HG03095 (cell line): ENCODE data around the gene TCF23.
"Not testable (repeated sequence)": the region's sequence is repeated elsewhere in the genome, so short reads cannot be mapped to it uniquely, and the experiment has no call there.

Experiments used
- ATAC-seq: cut with Tn5 transposase; IDR thresholded peaks from one replicate; pipeline ENCODE4 v1.9.1; 2021; ENCODE audit warnings: moderate library complexity; ENCODE audit not compliant: unreplicated experiment

The TCF23 gene

DNA sequence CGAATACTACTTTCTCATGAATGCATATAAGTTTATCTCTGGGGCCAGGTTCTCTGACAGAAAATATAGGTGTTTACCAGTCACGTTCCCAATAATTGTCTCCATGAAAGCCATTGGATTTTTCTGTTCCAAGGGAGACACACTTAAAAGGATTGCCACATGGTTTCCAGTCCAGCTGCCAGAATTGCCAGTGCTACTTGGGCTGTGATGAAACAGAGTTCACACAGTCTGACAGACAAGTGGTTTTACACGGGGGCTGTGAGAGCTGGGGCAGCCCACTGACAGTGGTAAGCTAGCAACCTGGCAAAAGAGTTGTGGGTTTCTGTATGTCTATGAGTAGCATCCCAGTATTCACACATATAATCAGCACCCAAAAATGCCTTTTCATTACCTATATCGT is 35.3 kb downstream of the TCF23 start:
- no peak for ATAC-seq

- no peak for ATAC-seq
Observed at GRCh38 chr2:27185331-27186026, 36.7 kb downstream of the TCF23 start.

DNA sequence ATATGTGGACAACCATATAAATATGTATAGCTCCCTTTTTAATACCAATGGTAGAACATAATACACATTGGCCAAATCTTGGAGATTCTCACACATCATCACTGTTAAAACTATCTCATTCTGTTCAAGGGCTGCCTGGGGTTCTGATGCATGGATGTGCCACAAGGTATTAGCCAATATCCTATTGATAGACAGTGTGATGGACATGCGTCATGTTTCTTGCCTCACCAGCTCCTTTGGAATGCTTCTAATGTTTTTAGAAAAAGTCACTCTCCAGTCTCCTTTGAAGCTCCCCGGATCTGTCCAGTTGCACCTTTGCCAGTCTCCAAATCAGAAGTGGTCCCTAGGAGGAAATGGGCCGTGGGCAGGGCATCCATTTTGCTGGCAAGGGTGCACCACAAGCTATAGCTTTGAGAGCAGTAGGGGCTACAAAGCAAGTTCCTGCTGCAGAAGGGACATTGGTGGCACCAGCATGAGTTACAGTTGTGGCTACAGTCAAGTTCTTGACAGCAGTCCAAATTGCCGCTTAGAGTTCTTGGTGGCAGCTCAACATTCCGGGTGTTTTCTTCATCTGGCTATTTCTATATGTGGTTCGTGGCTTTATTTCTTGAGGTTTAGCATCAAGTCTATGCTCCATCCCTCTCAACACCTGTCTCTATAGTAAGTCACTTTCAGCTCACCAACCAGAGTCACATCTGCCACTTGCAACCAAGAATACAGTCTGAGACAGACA is 38.0 kb downstream of the TCF23 start:
- no peak for ATAC-seq

DNA sequence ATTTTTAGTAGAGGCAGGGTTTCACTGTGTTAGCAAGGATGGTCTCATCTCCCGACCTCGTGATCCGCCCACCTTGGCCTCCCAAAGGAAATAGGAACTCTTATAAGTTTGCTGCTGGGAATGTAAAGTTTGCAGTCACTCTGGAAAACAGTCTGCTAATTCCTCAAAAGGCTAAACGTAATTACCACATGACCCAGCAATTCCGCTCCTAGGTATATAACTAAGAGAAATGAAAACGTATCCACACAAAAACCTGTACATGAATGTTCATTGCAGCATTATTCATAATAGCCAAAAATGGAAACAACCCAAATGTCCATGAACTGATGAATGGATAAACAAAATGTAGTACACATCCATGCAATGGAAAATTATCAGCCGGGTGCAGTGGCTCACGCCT is 41.2 kb downstream of the TCF23 start:
- no peak for ATAC-seq

- no peak for ATAC-seq
Observed at GRCh38 chr2:27191070-27191829, 42.4 kb downstream of the TCF23 start.

DNA sequence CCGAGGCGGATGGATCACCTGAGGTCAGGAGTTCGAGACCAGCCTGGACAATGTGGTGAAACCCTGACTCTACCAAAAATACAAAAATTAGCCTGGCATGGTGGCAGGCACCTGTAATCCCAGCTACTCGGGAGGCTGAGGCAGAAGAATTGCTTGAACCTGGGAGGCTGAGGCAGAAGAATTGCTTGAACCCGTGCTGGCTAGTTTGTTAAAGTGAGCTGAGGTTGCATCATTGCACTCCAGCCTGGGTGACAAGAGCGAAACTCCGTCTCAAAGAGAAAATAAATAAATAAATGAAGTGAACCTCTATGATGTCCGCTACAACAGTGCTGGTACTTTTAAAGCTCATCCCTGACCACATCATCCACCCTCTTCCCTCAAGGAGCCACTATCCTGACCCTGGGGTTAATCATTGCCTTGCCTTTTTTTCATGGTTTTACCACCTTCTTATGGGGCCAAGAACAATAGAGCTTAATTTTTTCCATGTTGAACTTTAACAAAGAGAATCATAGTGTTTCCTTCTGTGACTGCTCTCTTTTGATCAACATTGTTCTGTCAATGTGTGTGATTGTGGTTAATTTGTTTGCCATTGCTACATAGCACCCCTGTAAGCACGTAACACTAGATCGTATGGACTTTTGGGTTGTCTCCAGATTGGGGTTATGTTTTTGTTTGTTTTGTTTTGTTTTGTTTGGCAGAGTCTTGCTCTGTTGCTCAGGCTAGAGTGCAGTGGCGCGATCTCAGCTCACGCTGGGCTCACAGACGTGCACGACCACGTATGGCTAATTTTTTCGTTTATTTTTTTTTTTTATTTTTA is 45.9 kb downstream of the TCF23 start:
- no peak for ATAC-seq

DNA sequence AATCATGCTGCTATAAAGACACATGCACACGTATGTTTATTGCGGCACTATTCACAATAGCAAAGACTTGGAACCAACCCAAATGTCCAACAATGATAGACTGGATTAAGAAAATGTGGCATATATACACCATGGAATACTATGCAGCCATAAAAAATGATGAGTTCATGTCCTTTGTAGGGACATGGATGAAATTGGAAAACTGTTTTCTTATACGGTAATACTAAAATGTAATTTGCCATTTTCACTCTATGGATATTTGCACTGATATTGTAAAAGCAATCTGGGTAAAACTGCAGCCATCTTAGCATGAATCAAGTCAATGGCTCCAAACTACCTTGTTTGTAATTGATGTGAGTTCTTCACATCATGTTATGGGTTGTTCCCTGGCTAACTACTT is 47.0 kb downstream of the TCF23 start:
- ATAC-seq, result not testable (repeated sequence)

GRCh38 chr2:27198068-27198467 is 49.3 kb downstream of the TCF23 start:
- not testable (repeated sequence) for ATAC-seq

GRCh38 chr2:27198627-27199026 is 49.8 kb downstream of the TCF23 start:
- no peak for ATAC-seq

DNA sequence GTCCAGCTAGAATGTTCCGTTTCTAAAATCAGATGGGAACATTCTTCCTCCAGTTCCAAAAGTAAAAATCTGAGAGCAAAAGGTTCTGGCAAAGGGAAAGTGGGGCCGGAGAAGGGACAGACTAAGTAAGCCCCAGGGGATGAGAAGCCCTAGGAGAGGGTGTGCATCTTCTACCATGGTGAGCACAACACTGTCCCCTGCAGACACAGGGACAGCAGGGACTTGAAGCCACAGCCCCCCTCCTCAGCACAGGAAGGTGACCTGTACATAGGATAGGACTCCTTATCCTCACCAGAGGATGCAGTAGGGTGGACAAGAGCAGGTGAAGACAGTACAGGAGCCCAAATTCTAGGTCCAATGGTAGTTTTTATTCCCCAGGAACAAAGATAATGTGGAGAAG is 50.4 kb downstream of the TCF23 start:
- ATAC-seq, result no peak

DNA sequence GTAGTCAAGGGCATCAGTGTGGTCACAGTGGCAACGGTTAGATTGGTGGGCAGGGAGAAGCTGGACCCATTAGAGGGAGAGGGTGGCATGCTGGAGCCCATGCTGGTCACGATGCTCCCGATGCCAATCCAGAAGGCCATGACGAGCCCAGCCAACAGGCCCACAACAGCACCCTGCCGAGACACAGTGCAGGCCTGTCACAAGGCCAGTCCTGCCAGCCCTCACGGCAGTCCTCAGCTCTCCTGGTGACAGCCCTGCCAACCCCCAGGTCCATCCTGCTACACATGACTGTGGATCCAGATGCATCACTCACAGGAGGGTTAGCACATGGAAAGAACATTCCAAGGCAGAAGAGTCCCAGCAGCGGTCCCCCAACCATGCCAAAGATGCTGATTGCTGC is 52.9 kb downstream of the TCF23 start:
- ATAC-seq, result no peak

DNA sequence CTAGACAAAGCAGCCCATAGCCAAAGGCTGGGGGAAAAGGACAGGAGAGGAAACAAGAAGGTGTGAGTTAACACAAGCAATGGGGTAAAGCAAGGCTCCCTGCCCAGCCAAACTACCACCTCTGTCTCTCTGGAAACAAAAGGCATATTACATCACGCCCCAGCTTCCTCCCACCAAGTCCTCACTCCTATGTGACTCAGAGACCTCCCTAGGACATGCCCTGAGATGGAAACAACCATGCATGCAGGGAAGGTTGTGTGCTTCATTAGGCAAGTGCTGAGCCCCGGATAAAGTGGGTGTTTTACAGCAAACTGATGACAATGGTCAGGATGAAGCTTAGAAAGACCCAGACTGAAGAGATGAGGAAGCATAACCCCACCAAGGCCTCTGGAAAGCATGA is 54.0 kb downstream of the TCF23 start:
- no peak for ATAC-seq

GRCh38 chr2:27203741-27204140 is 54.9 kb downstream of the TCF23 start:
- no peak for ATAC-seq

GRCh38 chr2:27204566-27204965 is 55.8 kb downstream of the TCF23 start:
- no peak for ATAC-seq

GRCh38 chr2:27205206-27205605 is 56.4 kb downstream of the TCF23 start:
- no peak for ATAC-seq

DNA sequence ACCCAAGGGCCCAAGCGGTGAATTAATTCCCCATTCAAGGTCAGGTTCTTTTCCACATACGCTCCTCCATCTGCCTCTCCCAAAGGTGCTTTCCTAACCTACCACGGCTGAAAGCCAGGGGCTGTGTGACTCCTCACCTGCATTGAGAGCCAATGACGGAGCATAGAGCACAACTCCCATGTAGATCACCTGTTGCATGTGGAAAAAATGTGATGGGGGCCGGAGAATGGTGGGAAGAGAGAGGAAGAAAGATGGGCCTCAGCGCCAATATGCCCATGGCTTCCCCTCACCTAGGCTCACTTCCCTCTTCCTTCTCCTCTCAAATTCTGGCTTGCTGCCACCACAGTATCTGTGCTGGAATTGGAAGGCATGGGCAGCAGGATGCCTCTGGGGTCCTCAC is 57.5 kb downstream of the TCF23 start:
- no peak for ATAC-seq
